Chondrocyte (in vitro differentiated cells): ENCODE data around the gene MYL9. TPM values are rescaled to one million over a fixed set of nuclear protein-coding genes. Genes with fewer than 3 reads are reported as not detected.

Source experiments
- DNase-seq: peaks from one replicate; pipeline ENCODE4 v3.0.0; 2021; ENCODE audit warnings: mixed read lengths, low spot score
- H3K27ac Mint-ChIP-seq: one replicate; pipeline ENCODE4 v1.8.0; 2021; ENCODE audit warnings: mild to moderate bottlenecking, moderate library complexity, mixed read lengths; ENCODE audit not compliant: unreplicated experiment
- H3K27me3 Mint-ChIP-seq: 2 replicates; pipeline ENCODE4 v1.8.0; 2021; ENCODE audit warnings: low read depth, mixed read lengths
- H3K36me3 Mint-ChIP-seq: 2 replicates; pipeline ENCODE4 v1.8.0; 2021; ENCODE audit warnings: low read depth, mixed read lengths
- H3K4me1 Mint-ChIP-seq: 2 replicates; pipeline ENCODE4 v1.8.0; 2021; ENCODE audit warnings: low read depth, mild to moderate bottlenecking, mixed read lengths
- H3K4me3 Mint-ChIP-seq: one replicate; pipeline ENCODE4 v1.8.0; 2021; ENCODE audit warnings: mild to moderate bottlenecking, moderate library complexity, mixed read lengths; ENCODE audit not compliant: unreplicated experiment
- H3K9me3 Mint-ChIP-seq: 2 replicates; pipeline ENCODE4 v1.8.0; 2021; ENCODE audit warnings: low read depth, mixed read lengths
- CTCF ChIP-seq: fragments of 200-600 bp; sonication (generic); IDR thresholded peaks from 2 replicates; pipeline ENCODE4 v1.5.0; 2021; ENCODE audit warnings: antibody characterized with exemption, mild to moderate bottlenecking, moderate library complexity
- total RNA-seq: library from RNA; stranded (reverse); gene quantifications from 3 replicates; pipeline ENCODE4 v1.2.1, GENCODE V29; 2021

MYL9 gene
- total RNA-seq, 1 donor from 2014 or later = 1,930 TPM

- no peak for TF ChIP-seq CTCF
- no peak for DNase-seq
- no peaks in the 10 kb centered on the region for H3K9me3 Mint-ChIP-seq
- H3K4me1 Mint-ChIP-seq = peaks cover 28% of the 10 kb centered on the region
- H3K27me3 Mint-ChIP-seq = no peaks in the 10 kb centered on the region
- H3K27ac Mint-ChIP-seq = peak overlapping the region; percentile 68
- no peak overlapping the region for H3K4me3 Mint-ChIP-seq
- peaks cover 50% of the 10 kb centered on the region for H3K36me3 Mint-ChIP-seq
These were observed 15.5 kb upstream of the MYL9 start for GRCh38 chr20:36525620-36526365.

GRCh38 chr20:36526521-36527011, 14.8 kb upstream of the MYL9 start:
- Mint-ChIP-seq H3K9me3 (no peaks in the 10 kb centered on the region), H3K27me3 (no peaks in the 10 kb centered on the region), H3K27ac (peak overlapping the region; percentile 70), H3K36me3 (peaks cover 48% of the 10 kb centered on the region), H3K4me1 (peaks cover 24% of the 10 kb centered on the region), H3K4me3 (no peak overlapping the region)
- DNase-seq = no peak
- TF ChIP-seq CTCF = no peak

GRCh38 chr20:36527331-36528125, 13.8 kb upstream of the MYL9 start:
- Mint-ChIP-seq H3K27me3 (no peaks in the 10 kb centered on the region), H3K4me1 (peaks cover 18% of the 10 kb centered on the region), H3K36me3 (peaks cover 42% of the 10 kb centered on the region), H3K4me3 (no peak overlapping the region), H3K9me3 (no peaks in the 10 kb centered on the region), H3K27ac (no peak overlapping the region)
- DNase-seq = no peak
- no peak for TF ChIP-seq CTCF

- H3K36me3 Mint-ChIP-seq = peaks cover 42% of the 10 kb centered on the region
- H3K4me3 Mint-ChIP-seq = no peak overlapping the region
- H3K4me1 Mint-ChIP-seq = peaks cover 10% of the 10 kb centered on the region
- no peak for DNase-seq
- TF ChIP-seq CTCF = no peak
- no peaks in the 10 kb centered on the region for H3K9me3 Mint-ChIP-seq
- no peak overlapping the region for H3K27ac Mint-ChIP-seq
- H3K27me3 Mint-ChIP-seq = no peaks in the 10 kb centered on the region
These were observed 13.0 kb upstream of the MYL9 start for GRCh38 chr20:36528176-36528874.

GRCh38 chr20:36528875-36529417, 12.4 kb upstream of the MYL9 start:
- no peak overlapping the region for H3K4me3 Mint-ChIP-seq
- H3K9me3 Mint-ChIP-seq = no peaks in the 10 kb centered on the region
- TF ChIP-seq CTCF = no peak
- peak; percentile 1 for DNase-seq
- H3K27ac Mint-ChIP-seq = no peak overlapping the region
- no peaks in the 10 kb centered on the region for H3K27me3 Mint-ChIP-seq
- H3K4me1 Mint-ChIP-seq = peaks cover 3% of the 10 kb centered on the region
- H3K36me3 Mint-ChIP-seq = peaks cover 39% of the 10 kb centered on the region
